MCF 10A (cell line): ENCODE measurements around the gene GSTO1. TPM values are rescaled to one million over a fixed set of nuclear protein-coding genes. Genes with fewer than 3 reads are reported as not detected.

Experiments
- BruUV-seq: library from RNA; stranded (reverse); fragments of 400-500 nt; replicated peaks from 2 replicates; lab custom pipeline; 2021; lab: Mats Ljungman, UMichigan
- CTCF ChIA-PET: fragments of 300-600 bp; sonication (Branson Sonifier 250); formaldehyde crosslinking; extraction: SDS; loops from one replicate; lab custom pipeline; 2021; ENCODE audit warnings: antibody characterized with exemption, inconsistent platforms; lab: Yijun Ruan, JAX
- POLR2A ChIA-PET: fragments of 300-600, 350-650 bp; sonication (Branson Sonifier 250); formaldehyde crosslinking; extraction: SDS; loops from one replicate; lab custom pipeline; 2020; ENCODE audit warnings: antibody characterized with exemption, inconsistent platforms; lab: Yijun Ruan, JAX
- DNase-seq: peaks from one replicate; pipeline ENCODE4 v3.0.0-alpha.2; 2018; ENCODE audit not compliant: unreplicated experiment
- H3K27ac Mint-ChIP-seq: one replicate; pipeline ENCODE4 v1.8.0; 2022; ENCODE audit warnings: mild to moderate bottlenecking, low read depth, mixed read lengths; ENCODE audit not compliant: unreplicated experiment
- H3K27me3 Mint-ChIP-seq: one replicate; pipeline ENCODE4 v1.8.0; 2022; ENCODE audit warnings: mixed read lengths; ENCODE audit not compliant: insufficient read depth, unreplicated experiment
- H3K36me3 Mint-ChIP-seq: one replicate; pipeline ENCODE4 v1.8.0; 2022; ENCODE audit warnings: mild to moderate bottlenecking, moderate library complexity, mixed read lengths; ENCODE audit not compliant: insufficient read depth, unreplicated experiment
- H3K4me1 Mint-ChIP-seq: one replicate; pipeline ENCODE4 v1.8.0; 2022; ENCODE audit warnings: mixed read lengths; ENCODE audit not compliant: insufficient read depth, unreplicated experiment
- H3K4me3 Mint-ChIP-seq: one replicate; pipeline ENCODE4 v1.8.0; 2022; ENCODE audit warnings: mild to moderate bottlenecking, moderate library complexity, mixed read lengths; ENCODE audit not compliant: unreplicated experiment
- H3K9me3 Mint-ChIP-seq: one replicate; pipeline ENCODE4 v1.8.0; 2022; ENCODE audit warnings: mixed read lengths; ENCODE audit not compliant: unreplicated experiment
- CTCF ChIP-seq: fragments of 200-600 bp; IDR thresholded peaks from one replicate; pipeline ENCODE4 v1.8.0; 2022; ENCODE audit warnings: antibody characterized with exemption, mild to moderate bottlenecking; ENCODE audit not compliant: unreplicated experiment
- intact Hi-C: fragments of 100-400 bp; cut with micrococcal nuclease; formaldehyde crosslinking; loops from 2 replicates; pipeline ENCODE4 v1.14.1; 2022
- total RNA-seq: library from RNA; stranded (reverse); gene quantifications from 2 replicates; pipeline ENCODE4 v1.2.3, GENCODE V29; 2022

The GSTO1 gene
- total RNA-seq, 1 experiment from 2014 or later = 61.8 TPM

GRCh38 chr10:104257235-104257634 lies 2.5 kb downstream of the GSTO1 start:
- BruUV-seq = no TSS peak
- peaks cover 46% of the 10 kb centered on the region for H3K4me1 Mint-ChIP-seq
- no peaks in the 10 kb centered on the region for H3K27me3 Mint-ChIP-seq
- intact Hi-C loops = no loop called here
- DNase-seq = peak; percentile 40
- CTCF ChIA-PET = interaction anchor here (0.8 to 14.7 kb wide), 2 partner anchors 15 to 34 kb away, joined by 4 to 139 read pairs; partner anchors contain the start of gene GSTO2
- H3K27ac Mint-ChIP-seq = no peak overlapping the region
- POLR2A ChIA-PET = interaction anchor here (0.7 to 5.8 kb wide), 12 partner anchors 9 to 1612 kb away, joined by 3 to 56 read pairs (median 10); partner anchors contain the start of genes GSTO2, ITPRIP and SFR1
- peak overlapping the region; percentile 80 for H3K4me3 Mint-ChIP-seq
- no peak for TF ChIP-seq CTCF
- no peaks in the 10 kb centered on the region for H3K9me3 Mint-ChIP-seq
- H3K36me3 Mint-ChIP-seq = peaks cover 62% of the 10 kb centered on the region

DNA sequence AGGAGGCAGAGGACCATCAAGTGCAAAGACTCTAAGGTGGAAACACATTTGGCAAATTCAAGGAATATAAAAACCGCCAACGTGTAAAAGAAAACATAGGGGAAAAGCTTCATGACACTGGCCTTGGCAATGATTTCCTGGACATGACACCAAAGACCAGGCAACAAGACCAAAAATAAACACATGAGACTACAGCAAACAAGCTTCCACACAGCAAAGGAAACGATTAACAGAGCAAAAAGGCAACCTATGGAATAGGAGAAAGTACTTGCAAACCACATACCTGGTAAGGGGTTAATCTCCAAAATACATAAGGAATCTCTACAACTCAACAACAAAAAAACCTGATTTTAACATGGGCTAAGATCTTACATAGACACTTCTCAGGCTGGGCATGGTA lies 3.5 kb downstream of the GSTO1 start:
- H3K27ac Mint-ChIP-seq = no peak overlapping the region

DNA sequence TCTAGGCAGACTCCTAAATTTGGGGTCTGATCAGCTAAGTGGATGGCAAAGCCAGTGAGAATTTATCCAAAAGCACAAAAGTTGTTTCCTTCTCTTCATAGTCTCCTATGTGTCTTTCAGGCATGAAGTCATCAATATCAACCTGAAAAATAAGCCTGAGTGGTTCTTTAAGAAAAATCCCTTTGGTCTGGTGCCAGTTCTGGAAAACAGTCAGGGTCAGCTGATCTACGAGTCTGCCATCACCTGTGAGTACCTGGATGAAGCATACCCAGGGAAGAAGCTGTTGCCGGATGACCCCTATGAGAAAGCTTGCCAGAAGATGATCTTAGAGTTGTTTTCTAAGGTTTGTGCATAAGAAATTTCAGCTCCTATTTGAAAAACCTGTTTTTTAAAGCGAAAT lies 4.8 kb downstream of the GSTO1 start:
- peaks cover 84% of the 10 kb centered on the region for H3K36me3 Mint-ChIP-seq
- ChIA-PET POLR2A (interaction anchor here (0.7 to 1.7 kb wide), 8 partner anchors 8 to 404 kb away, joined by 3 to 11 read pairs (median 3); partner anchors contain the start of genes CFAP43, GSTO2, SFR1 and SH3PXD2A), CTCF (interaction anchor here (0.5 to 14.7 kb wide), 3 partner anchors 9 to 34 kb away, joined by 3 to 139 read pairs (median 4); partner anchors contain the start of gene GSTO2)
- DNase-seq = no peak
- TF ChIP-seq CTCF = no peak
- peak overlapping the region; percentile 89 for H3K27ac Mint-ChIP-seq
- H3K9me3 Mint-ChIP-seq = no peaks in the 10 kb centered on the region
- no TSS peak for BruUV-seq
- no peak overlapping the region for H3K4me3 Mint-ChIP-seq
- no peaks in the 10 kb centered on the region for H3K27me3 Mint-ChIP-seq
- peaks cover 30% of the 10 kb centered on the region for H3K4me1 Mint-ChIP-seq
- intact Hi-C loops = no loop called here

More for the DNA sequence above, 3.5 kb downstream of the GSTO1 start:
- CTCF ChIA-PET = interaction anchor here (0.6 to 14.7 kb wide), 5 partner anchors 14 to 923 kb away, joined by 3 to 139 read pairs (median 3); partner anchors contain the start of gene GSTO2
- intact Hi-C loops = no loop called here
- TF ChIP-seq CTCF = no peak
- POLR2A ChIA-PET = interaction anchor here (0.9 to 5.8 kb wide), 5 partner anchors 9 to 80 kb away, joined by 3 to 56 read pairs (median 13); partner anchors contain the start of genes GSTO2 and ITPRIP
- peaks cover 43% of the 10 kb centered on the region for H3K4me1 Mint-ChIP-seq
- peaks cover 71% of the 10 kb centered on the region for H3K36me3 Mint-ChIP-seq
- H3K4me3 Mint-ChIP-seq = no peak overlapping the region
- no peaks in the 10 kb centered on the region for H3K9me3 Mint-ChIP-seq
- H3K27me3 Mint-ChIP-seq = no peaks in the 10 kb centered on the region
- DNase-seq = no peak
- no TSS peak for BruUV-seq

GRCh38 chr10:104259999-104260774 lies 5.5 kb downstream of the GSTO1 start:
- no TSS peak for BruUV-seq
- no peak for DNase-seq
- ChIA-PET POLR2A (interaction anchor here (0.7 to 3.4 kb wide), 7 partner anchors 8 to 405 kb away, joined by 3 to 12 read pairs (median 3); partner anchors contain the start of genes GSTO2, SFR1 and SH3PXD2A), CTCF (interaction anchor here (0.5 to 14.7 kb wide), 5 partner anchors 12 to 402 kb away, joined by 3 to 139 read pairs (median 4); partner anchors contain the start of gene GSTO2)
- H3K4me1 Mint-ChIP-seq = peaks cover 29% of the 10 kb centered on the region
- peaks cover 84% of the 10 kb centered on the region for H3K36me3 Mint-ChIP-seq
- intact Hi-C loops = no loop called here
- H3K4me3 Mint-ChIP-seq = no peak overlapping the region
- peak overlapping the region; percentile 89 for H3K27ac Mint-ChIP-seq
- TF ChIP-seq CTCF = no peak
- no peaks in the 10 kb centered on the region for H3K27me3 Mint-ChIP-seq
- no peaks in the 10 kb centered on the region for H3K9me3 Mint-ChIP-seq
